ENCODE results near the gene HELB.

Gene HELB

DNA sequence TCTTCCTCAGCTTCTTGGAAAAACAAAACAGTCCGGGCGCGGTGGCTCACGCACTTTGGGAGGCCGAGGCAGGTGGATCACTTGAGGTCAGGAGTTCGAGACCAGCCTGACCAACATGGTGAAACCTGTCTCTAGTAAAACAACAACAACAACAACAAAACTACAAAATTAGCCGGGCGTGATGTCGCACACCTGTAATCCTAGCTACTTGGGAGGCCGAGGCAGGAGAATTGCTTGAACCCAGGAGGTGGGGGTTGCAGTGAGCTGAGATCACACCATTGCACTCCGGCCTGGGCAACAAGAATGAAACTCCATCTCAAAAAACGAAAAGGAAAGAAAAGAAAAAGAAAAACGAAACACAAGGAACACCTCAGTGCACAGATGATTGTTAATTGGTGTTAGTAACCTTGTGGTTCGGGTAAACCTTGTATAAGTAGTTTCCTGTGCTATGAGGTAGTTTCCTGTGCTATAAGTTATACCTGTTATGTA, 1.1 kb downstream of the HELB start (continued):
- peak; percentile 13; the same call in 1 of the 2 replicates for TF ChIP-seq ZNF610 (tag by site-specific recombination; IDR thresholded peaks at IDR 0.05; ENCODE audit: borderline replicate concordance)
- 0 out of 2 replicates have a peak, but pooled peaks have one; percentile 63 for TF ChIP-seq ZNF2 (tag by site-specific recombination; IDR thresholded peaks at IDR 0.05)
- peak; percentile 91 for TF ChIP-seq ZBTB1 (tag by site-specific recombination; IDR thresholded peaks at IDR 0.05)

- Histone ChIP-seq H3K9me3 (ENCODE audit: control insufficient read depth, insufficient read depth, low read depth, low read length) (no peaks in the 10 kb centered on the region), H3K36me3 (ENCODE audit: control insufficient read depth in 2 of 2, insufficient read depth in 1 of 2, low read length in 2 of 2) (peaks cover 9 to 15% of the 10 kb centered on the region in 2 experiments), H3K4me1 (ENCODE audit: control insufficient read depth, insufficient read depth, low read length) (no peaks in the 10 kb centered on the region), H3K4me3 (ENCODE audit: low read depth, low read length) (no peak overlapping the region), H3K27ac (ENCODE audit: extremely low read depth, low read depth, low read length) (no peak overlapping the region)
- CTCF ChIA-PET, result interaction anchor here (0.5 kb wide), 1 partner anchor 33 kb away, joined by 3 read pairs; no protein-coding TSS in a partner anchor
- TF ChIP-seq HOXA7 (CRISPR knock-in tag; IDR thresholded peaks at IDR 0.05; ENCODE audit: borderline replicate concordance) (no peak), ZNF202 (tag by site-specific recombination; IDR thresholded peaks at IDR 0.05; ENCODE audit: borderline replicate concordance) (no peak), ZNF335 (tag by site-specific recombination; conservative IDR thresholded peaks at IDR 0.05) (0 out of 2 replicates have a peak, but pooled peaks have one; percentile 34), ZNF600 (tag by site-specific recombination; IDR thresholded peaks at IDR 0.05) (peak; percentile 38; the same call in 1 of the 2 replicates), ZNF548 (tag by site-specific recombination; IDR thresholded peaks at IDR 0.05) (no peak), GLIS2 (tag by site-specific recombination; IDR thresholded peaks at IDR 0.05) (no peak)
- TF ChIP-seq, protein P1, sequence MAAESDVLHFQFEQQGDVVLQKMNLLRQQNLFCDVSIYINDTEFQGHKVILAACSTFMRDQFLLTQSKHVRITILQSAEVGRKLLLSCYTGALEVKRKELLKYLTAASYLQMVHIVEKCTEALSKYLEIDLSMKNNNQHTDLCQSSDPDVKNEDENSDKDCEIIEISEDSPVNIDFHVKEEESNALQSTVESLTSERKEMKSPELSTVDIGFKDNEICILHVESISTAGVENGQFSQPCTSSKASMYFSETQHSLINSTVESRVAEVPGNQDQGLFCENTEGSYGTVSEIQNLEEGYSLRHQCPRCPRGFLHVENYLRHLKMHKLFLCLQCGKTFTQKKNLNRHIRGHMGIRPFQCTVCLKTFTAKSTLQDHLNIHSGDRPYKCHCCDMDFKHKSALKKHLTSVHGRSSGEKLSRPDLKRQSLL (tag by site-specific recombination; IDR thresholded peaks at IDR 0.05), result no peak
- POLR2A ChIA-PET, result no interaction called here
Observed at GRCh38 chr12:66304296-66304900, 2.1 kb downstream of the HELB start.

GRCh38 chr12:66309606-66310005, 7.3 kb downstream of the HELB start:
- Histone ChIP-seq H3K9me3 (ENCODE audit: control insufficient read depth, insufficient read depth, low read depth, low read length) (no peaks in the 10 kb centered on the region), H3K36me3 (ENCODE audit: control insufficient read depth in 2 of 2, insufficient read depth in 1 of 2, low read length in 2 of 2) (peaks cover 9 to 32% of the 10 kb centered on the region in 2 experiments), H3K27ac (ENCODE audit: extremely low read depth, low read depth, low read length) (no peak overlapping the region), H3K4me1 (ENCODE audit: control insufficient read depth, insufficient read depth, low read length) (peaks cover 4% of the 10 kb centered on the region), H3K4me3 (ENCODE audit: low read depth, low read length) (no peak overlapping the region)
- ChIA-PET POLR2A (no interaction called here), CTCF (no interaction called here)
- TF ChIP-seq MYNN (tag by site-specific recombination; IDR thresholded peaks at IDR 0.05; ENCODE audit: borderline replicate concordance) (no peak), GLI4 (tag by site-specific recombination; IDR thresholded peaks at IDR 0.05) (no peak)

DNA sequence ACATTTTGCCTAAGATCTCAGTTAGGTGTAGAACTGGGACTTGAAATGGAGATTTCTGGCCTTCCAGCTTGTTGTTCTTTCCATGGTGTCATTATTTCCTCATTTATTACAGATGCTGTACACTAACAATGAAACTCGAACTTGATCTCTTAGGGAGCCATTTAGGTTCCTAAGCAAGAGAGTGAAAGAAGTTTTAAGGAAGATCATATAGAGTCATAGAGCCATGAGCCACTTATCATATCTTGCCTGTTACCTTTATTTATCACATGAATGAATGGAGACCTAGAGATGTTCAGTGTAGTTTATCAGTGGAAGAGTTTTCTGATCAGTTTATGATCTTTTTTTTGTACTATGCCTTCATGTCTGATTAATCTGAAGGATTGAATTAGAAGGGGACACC, 9.9 kb downstream of the HELB start:
- POLR2A ChIA-PET, result interaction anchor here (1.4 kb wide), 1 partner anchor 10 kb away, joined by 8 read pairs; the partner anchor contains the start of gene HELB

DNA sequence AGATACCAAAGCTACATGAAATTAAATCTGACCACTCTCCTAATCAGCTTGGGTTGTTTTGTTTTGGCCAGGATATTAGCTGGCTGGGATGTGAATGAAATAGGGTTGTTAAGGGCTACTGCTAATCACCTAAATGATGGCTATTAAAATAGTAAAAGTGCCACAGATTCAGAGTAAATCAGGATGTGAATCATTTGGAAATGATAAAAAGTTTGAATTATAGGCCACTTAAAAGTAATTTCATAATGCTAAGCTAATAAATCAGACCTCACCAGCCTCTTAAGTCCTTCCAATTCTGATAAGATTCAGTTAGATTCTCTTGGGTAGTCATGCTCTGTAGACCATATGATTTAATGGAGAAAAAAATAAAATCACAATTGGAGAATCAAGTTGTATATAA, 12.0 kb downstream of the HELB start:
- Histone ChIP-seq H3K4me3 (ENCODE audit: low read depth, low read length) (no peak overlapping the region), H3K36me3 (ENCODE audit: control insufficient read depth in 2 of 2, insufficient read depth in 1 of 2, low read length in 2 of 2) (peaks cover 0 to 21% of the 10 kb centered on the region in 2 experiments; a peak in 2 of 3 replicates), H3K9me3 (ENCODE audit: control insufficient read depth, insufficient read depth, low read depth, low read length) (no peaks in the 10 kb centered on the region), H3K27ac (ENCODE audit: extremely low read depth, low read depth, low read length) (no peak overlapping the region), H3K4me1 (ENCODE audit: control insufficient read depth, insufficient read depth, low read length) (peaks cover 8% of the 10 kb centered on the region)
- CTCF ChIA-PET, result interaction anchor here (0.6 to 1.1 kb wide), 3 partner anchors 12 to 145 kb away, joined by 4 to 6 read pairs (median 4); no protein-coding TSS in a partner anchor
- TF ChIP-seq FEZF1 (tag by site-specific recombination; IDR thresholded peaks at IDR 0.05) (peak; percentile 66), ZEB2 (tag by site-specific recombination; IDR thresholded peaks at IDR 0.05) (0 out of 2 replicates have a peak, but pooled peaks have one; percentile 29), ZNF843 (tag by site-specific recombination; IDR thresholded peaks at IDR 0.05) (peak; percentile 65), IKZF3 (tag by site-specific recombination; IDR thresholded peaks at IDR 0.05) (peak; percentile 40; the same call in 1 of the 2 replicates), KLF10 (tag by site-specific recombination; IDR thresholded peaks at IDR 0.05) (peak; percentile 23; the same call in 1 of the 2 replicates), ZNF416 (tag by site-specific recombination; IDR thresholded peaks at IDR 0.05) (no peak), KLF16 (tag by site-specific recombination; IDR thresholded peaks at IDR 0.05) (0 out of 2 replicates have a peak, but pooled peaks have one; percentile 35), ZNF16 (tag by site-specific recombination; IDR thresholded peaks at IDR 0.05; ENCODE audit: low read depth) (no peak), GLIS1 (tag by site-specific recombination; IDR thresholded peaks at IDR 0.05) (no peak), OSR2 (tag by site-specific recombination; IDR thresholded peaks at IDR 0.05) (peak; percentile 65; the same call in 1 of the 2 replicates), ZNF610 (tag by site-specific recombination; IDR thresholded peaks at IDR 0.05; ENCODE audit: borderline replicate concordance) (no peak)
- TF ChIP-seq, protein P2, sequence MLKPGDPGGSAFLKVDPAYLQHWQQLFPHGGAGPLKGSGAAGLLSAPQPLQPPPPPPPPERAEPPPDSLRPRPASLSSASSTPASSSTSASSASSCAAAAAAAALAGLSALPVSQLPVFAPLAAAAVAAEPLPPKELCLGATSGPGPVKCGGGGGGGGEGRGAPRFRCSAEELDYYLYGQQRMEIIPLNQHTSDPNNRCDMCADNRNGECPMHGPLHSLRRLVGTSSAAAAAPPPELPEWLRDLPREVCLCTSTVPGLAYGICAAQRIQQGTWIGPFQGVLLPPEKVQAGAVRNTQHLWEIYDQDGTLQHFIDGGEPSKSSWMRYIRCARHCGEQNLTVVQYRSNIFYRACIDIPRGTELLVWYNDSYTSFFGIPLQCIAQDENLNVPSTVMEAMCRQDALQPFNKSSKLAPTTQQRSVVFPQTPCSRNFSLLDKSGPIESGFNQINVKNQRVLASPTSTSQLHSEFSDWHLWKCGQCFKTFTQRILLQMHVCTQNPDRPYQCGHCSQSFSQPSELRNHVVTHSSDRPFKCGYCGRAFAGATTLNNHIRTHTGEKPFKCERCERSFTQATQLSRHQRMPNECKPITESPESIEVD (tag by site-specific recombination; IDR thresholded peaks at IDR 0.05), result peak; percentile 75
- POLR2A ChIA-PET, result no interaction called here

More for the DNA sequence above, 9.9 kb downstream of the HELB start:
- H3K4me1 ChIP-seq (ENCODE audit: control insufficient read depth, insufficient read depth, low read length), result peaks cover 4% of the 10 kb centered on the region
- peak; percentile 62 for TF ChIP-seq FEZF1 (tag by site-specific recombination; IDR thresholded peaks at IDR 0.05)
- no peak for TF ChIP-seq ZNF112 (tag by site-specific recombination; IDR thresholded peaks at IDR 0.05)
- no peak overlapping the region for H3K4me3 ChIP-seq (ENCODE audit: low read depth, low read length)
- H3K9me3 ChIP-seq (ENCODE audit: control insufficient read depth, insufficient read depth, low read depth, low read length), result no peaks in the 10 kb centered on the region
- no peak overlapping the region for H3K27ac ChIP-seq (ENCODE audit: extremely low read depth, low read depth, low read length)
- CTCF ChIA-PET, result interaction anchor here (0.6 kb wide), 1 partner anchor 1067 kb away, joined by 4 read pairs; no protein-coding TSS in a partner anchor
- peaks cover 0 to 28% of the 10 kb centered on the region in 2 experiments; a peak in 2 of 3 replicates for H3K36me3 ChIP-seq (ENCODE audit: control insufficient read depth in 2 of 2, insufficient read depth in 1 of 2, low read length in 2 of 2)
